NCI-H146 treated with DMSO at 0.1 percent for 48 hours (cell line): Measurements from ENCODE around the gene ZSCAN1.

ENCODE experiments used
- DNase-seq: peaks from one replicate; lab custom pipeline; 2025; ENCODE audit not compliant: unreplicated experiment; lab: John Stamatoyannopoulos, UW

Gene ZSCAN1

GRCh38 chr19:58040751-58041525, 7.1 kb downstream of the ZSCAN1 start:
- DNase-seq: no peak

DNA sequence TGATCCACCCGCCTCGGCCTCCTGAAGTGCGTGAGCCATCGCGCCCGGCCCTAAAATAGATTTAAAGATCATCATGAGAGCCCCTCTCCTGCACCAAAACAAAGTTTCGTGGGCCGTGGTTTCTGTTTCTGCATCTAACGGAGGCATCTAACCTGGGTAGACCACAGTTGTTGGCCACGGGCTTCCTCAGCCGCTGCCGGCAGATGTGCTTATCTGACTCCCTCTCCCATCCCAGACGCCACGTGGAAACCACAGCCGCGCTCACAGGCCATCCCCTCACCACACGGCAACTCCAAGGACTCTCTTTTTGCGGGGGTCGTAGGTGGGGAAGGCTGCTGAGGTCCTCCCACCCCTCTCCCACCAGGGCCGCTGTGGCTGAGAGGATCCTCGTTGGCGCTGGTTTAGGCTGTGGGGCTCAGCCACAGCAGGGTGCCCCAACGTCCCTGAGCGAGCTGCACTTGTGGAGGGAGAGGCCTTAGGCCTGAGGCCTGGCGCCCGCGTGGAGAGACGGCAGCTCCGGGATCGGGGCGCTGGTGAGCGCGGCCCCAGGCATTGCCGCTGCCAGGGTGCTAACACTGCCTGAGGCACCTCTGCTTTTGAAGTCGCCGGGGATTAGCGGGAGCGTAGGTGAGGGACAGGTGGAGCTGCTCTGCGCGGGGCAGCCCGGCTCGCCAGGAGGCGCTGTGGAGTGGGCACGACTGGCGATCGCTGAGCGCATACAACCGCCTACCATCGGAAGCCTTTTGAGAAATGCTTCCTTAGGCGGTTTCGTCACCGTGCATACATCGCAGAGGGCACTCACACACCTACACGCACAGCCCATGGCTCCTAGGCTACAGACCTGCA, 8.9 kb downstream of the ZSCAN1 start:
- DNase-seq: no peak

- DNase-seq: no peak
Observed at GRCh38 chr19:58044391-58044790, 10.6 kb downstream of the ZSCAN1 start.

GRCh38 chr19:58044886-58045285, 11.1 kb downstream of the ZSCAN1 start:
- no peak for DNase-seq

DNA sequence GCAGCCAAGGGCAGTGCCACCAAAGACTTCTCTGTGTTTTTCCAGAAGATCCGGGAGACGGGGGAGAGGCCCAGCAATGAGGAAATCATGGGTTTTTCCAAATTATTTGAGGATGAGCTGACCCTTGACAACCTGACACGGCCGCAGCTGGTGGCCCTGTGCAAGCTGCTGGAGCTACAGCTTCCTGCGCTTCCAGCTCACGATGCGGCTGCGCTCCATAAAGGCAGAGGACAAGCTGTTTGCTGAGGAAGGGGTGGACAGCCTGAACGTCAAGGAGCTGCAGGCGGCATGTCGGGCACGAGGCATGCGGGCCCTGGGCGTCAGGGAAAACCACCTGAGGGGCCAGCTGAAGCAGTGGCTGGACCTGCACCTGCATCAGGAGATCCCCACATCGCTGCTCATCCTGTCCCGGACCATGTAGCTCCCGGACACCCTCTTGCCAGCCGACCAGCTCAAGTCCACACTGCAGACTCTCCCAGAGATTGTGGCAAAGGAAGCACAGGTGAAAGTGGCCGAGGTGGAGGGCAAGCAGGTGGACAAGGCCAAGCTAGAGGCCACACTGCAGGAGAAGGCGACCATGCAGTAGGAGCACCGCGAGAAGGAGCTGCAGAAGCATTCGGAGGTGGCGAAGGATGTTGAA, 11.7 kb downstream of the ZSCAN1 start:
- no peak for DNase-seq

DNA sequence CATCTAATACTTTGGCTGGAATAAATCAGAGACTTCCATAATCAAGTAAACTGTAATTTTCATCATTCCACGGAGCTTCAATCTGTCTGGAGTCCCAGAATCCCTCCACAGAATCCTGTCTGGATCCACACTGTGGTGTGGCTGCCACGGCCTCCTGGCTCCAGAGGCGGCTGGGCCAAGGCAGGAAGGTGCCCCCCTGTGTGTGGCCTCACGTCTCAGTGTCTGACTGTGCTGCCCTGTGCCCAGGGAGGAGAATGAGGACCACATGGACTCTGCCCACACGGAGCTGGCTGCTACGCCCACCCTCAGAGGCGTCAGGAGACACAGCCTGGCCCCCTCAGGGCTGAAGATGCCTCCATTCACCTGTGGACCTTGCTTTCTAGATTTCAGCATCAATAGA, 13.0 kb downstream of the ZSCAN1 start:
- no peak for DNase-seq

DNA sequence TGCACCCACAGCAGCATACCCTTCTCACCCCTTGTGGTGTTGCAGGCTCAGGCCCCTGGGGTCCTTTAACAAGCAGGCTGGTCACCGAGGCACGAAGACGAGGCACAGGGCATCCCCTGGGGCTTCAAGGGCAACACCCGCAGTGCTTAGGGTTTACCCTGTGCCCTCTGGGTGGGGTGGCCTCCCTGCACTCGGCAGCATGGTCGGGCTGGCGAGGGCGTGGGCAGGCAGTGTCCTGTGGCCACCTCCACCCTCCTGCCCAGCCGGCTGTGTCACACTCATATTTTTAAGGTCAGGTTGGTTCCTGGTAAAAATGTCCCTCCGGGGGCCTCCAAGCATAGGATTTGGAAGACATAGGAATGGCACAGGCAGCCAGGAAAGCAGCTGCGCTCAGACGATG, 13.8 kb downstream of the ZSCAN1 start:
- no peak for DNase-seq

DNA sequence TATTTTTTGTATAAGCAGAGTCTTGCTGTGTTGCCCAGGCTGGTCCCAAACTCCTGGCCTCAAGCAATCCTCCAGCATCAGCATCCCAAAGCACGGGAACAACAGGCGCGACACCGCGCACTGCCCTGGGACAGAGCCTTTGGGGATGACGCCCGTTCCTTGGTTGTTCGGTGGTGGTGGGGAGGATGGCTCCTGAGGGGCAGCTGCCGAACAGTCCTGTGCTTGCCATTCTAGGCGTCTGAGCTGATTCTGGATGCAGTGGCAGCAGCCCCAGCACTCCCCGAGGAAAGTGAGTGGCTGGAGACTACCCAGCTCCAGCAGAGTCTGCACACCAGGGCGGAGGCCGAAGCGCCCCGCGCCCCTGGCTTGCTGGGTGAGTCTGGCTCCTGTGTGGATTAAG, 18.4 kb downstream of the ZSCAN1 start:
- no peak for DNase-seq

GRCh38 chr19:58053480-58054156, 19.8 kb downstream of the ZSCAN1 start:
- no peak for DNase-seq

DNA sequence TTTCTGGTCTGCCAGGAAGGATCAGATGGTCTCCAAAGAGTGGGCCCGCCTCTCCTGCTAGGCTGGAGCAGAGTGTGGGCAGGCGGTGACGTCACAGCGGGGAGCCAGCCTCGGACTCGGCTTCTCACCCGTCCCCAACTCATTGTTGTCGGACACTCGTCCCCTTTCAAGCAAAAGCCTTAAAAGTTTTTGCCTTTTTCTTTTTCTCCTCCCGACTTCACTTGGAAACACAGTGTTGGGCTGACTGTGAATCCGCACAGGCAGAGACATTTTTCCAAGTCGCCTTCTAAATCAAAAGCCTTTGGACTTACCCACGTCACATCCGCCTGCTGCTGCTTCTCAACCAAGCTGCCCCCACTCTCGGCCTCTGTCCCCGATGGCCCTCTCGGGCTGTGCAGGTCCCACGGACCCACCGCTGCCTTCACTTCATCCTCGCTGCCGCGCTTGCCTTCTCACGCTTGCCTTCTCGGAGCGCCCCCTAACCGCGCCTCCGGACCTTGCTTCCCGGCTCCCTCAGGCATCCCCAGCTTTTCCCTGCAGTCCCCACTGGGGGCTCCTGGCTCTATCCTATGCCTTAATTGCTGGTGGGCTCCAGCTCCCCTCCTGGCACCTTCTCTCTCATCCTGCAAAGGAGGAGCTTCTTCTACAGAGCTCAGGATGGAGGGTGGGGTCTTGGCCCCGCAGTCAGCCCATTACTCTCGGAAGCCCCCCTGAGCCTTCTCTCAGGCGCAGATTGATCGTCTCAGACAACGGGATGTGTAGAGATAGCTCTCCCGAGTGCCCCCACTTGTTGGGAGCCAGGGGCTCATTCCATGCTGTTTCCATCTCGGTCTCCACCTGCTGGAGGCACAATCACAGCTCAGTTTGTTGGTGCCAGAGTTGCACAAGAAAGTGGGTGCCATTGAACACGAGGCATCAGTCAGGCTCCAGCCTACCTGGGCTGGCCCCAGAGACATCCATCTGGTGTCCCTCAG, 21.4 kb downstream of the ZSCAN1 start:
- no peak for DNase-seq

DNA sequence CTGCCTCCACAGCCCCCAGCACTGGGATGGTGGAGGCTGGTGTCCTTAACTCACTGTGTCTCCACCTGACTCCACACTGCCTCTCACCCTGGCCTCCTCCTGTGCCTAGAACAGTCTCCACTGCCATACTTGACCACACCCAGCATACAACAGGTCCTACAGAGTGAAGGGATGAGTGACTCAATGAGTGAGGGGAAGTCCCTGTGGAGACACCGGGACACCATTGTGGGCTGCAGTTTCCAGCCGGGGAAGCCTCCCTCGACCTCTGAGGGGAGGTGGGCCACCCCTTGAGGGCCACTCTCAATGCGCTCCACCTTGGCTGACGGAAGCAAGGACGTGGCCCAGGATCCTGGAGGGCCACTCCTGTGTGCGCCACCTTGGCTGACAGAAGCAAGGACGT, 22.4 kb downstream of the ZSCAN1 start:
- no peak for DNase-seq

DNA sequence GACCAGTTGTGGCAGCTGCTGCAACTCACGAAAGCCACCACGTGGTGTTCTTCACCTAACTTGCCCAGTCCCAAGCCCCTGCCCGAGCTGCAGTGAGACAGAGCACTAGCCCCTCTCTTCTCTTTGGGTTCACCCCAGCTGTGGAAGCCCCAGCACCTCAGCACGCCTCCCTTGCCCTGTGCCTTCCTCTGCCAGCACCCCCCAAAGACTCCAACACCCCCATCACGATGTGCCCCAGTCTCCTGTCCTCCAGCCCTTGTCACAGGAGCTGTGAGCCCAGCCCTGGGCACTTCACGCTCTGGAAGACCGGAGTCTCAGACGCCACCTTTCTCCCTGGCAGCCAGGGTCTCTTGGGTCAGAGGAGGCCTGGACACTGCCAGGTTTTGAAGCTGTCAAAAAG, 23.0 kb downstream of the ZSCAN1 start:
- DNase-seq: no peak

DNA sequence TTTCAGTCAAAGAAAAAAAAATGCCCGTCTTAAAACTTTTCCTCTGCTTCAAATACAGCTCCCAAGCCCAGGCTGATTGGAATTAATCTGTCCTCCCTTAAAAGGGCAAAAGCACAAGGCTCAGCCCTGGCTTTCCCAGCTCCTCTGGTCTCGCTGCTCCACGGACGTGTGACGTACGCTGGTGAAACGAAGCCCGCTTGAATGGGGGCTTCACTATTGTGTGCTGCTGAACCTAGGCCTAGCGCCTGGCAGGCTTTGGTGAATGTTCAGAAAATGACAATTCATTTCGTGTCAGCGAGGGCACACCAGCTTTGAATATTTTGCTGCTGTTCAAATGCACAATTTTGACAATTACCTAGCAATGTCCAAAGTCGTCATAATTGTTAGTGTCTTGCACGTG, 24.6 kb downstream of the ZSCAN1 start:
- no peak for DNase-seq

DNA sequence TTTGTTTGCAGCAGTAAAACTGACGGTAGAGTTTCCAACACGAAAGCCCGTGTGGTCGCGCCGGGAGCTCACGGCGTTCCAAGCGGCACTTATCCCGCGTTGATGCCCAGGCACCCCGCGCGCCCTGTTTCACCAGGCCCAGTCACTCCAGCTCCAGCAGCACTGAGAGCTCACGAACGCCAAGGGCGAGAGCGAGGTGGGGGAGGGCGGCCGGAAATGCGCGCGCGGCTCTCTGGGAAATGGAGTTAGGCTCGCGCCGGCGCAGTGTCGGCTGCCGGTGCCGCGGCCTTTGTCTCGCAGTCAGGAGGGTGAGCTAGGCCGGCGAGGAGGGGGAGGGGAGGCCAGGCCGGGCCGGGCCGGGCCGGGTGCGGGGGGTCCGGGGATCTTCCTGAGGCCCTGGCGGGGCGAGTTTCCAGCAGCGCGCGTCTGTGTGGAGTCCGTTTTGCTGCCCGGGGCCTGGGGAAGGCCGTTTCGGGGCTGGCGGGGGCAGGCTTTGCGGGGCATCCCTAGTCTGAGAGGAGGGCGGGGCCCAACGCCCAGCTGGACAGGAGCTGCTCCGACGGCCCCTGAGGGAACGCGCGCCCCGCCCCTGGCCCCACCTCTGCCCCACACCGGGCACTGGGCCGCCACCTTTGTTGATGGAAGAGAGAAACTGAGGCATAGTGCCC, 25.3 kb downstream of the ZSCAN1 start, which contains the start of gene ZNF135:
TSS of gene ZNF135 (plus strand) at position 280 of the 668 bp plus-strand sequence. CDS start 721 bp downstream, outside the sequence.
- DNase-seq: no peak

GRCh38 chr19:58059671-58060078, 25.9 kb downstream of the ZSCAN1 start:
- DNase-seq: no peak

DNA sequence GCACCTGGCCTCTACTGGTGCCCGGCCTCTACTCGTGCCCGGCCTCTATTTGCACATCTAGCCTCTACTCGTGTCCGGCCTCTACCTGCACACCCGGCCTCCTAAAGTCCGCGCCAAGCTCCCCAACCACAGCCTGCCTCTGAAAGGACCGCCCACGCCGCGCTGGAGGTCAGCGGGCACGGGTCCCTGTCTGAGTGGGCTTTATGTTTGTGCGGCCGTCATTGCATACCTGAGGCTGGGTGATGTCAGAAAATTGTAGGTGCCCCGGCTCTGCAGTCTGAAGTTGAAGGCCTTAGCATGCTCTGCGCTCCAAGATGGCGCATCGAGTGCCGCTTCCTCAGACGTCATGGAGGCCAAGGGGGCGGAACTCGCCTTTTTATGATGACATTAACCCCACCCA, 26.4 kb downstream of the ZSCAN1 start:
- no peak for DNase-seq

DNA sequence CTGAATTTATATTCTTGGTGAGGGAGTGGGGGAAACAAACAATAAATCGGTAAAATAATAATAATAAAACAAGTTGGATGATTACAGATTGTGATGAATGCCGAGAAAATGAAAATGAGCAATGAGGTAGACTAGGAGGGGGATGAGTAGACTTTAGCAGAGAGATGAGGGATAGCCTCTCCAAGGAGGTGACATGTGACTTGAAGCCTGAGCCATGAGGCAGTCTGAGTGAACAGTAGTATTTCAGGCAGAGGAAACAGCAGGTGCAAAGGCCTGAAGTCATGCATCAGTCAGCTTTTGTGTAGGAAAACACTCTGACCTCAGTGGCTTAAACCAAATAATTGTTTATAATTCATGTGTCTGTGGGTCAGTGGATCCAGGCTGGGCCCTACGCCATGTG, 29.9 kb downstream of the ZSCAN1 start:
- DNase-seq: no peak

DNA sequence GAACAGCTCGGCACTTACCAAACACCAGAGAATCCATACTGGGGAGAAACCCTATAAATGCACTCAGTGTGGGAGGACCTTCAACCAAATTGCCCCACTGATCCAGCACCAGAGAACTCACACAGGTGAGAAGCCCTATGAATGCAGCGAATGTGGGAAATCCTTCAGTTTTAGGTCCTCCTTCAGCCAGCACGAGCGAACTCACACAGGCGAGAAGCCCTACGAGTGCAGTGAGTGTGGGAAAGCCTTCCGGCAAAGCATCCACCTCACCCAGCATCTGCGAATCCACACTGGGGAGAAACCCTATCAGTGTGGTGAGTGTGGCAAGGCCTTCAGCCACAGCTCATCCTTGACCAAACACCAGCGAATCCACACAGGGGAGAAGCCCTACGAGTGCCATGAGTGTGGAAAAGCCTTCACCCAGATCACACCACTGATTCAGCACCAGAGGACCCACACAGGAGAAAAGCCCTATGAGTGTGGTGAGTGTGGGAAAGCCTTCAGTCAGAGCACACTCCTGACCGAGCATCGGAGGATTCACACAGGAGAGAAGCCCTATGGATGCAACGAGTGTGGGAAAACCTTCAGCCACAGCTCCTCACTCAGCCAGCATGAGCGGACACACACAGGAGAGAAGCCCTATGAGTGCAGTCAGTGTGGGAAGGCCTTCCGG, 33.6 kb downstream of the ZSCAN1 start:
- DNase-seq: no peak

GRCh38 chr19:58079792-58080191, 46.0 kb downstream of the ZSCAN1 start:
- DNase-seq: no peak
